Femur (tissue), 1 donor: Measurements from ENCODE around the gene COL2A1.
A peak's percentile ranks its signal among the peaks of the same experiment; 100 is the strongest.

Experiments used
- DNase-seq: peaks from one replicate; pipeline ENCODE4 v3.0.0-alpha.2; 2017

Gene COL2A1

GRCh38 chr12:47942614-47943225 is 61.6 kb downstream of the COL2A1 start:
- DNase-seq: no peak

DNA sequence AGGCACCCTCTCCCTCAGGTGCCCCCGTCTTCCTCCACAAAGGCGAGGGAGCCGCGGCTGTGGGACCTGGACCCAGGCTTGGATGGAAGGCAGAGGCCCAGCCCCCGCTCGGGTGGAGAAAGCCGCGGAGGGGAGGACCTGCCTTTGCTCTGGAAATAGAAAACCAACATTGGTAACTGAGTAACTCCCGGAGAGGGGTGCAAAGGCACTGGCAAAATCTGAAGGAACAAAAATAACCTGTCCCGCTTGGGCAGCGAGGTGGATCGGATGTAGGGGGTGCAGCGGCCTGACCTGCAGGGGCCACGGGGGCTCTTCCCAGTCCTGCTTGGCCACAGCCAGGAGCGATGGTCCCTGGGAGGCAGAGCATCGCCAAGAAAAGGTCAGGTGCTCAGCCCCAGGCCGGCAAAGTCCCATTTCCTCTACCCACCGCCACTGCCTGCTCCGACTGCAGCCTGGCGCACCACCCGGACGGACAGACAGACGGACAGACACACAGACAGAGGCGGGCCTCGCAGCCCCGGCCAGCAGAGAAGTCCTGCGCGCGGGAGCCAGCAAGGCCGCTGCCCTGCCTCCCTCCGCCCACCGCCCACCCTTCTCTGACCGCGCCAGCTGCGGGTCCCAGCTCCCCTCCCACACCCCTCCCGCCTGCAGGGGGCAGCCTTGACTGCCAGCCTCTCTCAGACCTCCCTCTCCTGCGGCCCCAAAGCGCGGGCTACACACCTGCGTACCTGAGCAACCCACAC is 62.2 kb downstream of the COL2A1 start:
- peak; percentile 62 for DNase-seq

GRCh38 chr12:47941475-47941780 is 62.8 kb downstream of the COL2A1 start:
- no peak for DNase-seq

DNA sequence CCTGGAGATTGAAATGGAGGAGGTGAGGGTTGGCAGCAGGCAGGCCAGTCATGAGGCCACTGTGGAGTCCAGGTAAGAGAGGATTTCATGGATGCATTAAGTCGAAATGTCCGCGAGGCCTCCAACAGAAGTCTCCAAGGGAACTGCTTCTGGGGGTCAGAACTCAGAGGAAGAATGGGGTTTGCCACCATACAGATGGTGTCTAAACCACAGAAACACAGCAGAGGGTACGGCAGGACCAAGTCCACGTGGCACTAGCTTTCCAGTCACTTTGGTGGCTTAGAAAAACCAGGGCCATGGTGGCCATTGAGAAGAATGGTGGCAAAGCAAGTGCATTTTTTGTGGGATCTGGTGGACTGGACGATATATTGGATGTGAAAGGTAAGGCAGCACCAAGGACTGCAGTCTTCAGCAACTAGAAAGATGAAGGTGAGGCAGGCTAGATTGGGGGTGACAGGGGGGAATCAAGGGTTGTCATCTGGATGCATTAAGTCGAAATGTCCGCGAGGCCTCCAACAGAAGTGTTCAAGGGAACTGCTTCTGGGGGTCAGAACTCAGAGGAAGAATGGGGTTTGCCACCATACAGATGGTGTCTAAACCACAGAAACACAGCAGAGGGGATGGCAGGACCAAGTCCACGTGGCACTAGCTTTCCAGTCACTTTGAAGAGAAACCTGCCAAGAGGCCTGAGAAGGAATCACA is 63.4 kb downstream of the COL2A1 start:
- no peak for DNase-seq

DNA sequence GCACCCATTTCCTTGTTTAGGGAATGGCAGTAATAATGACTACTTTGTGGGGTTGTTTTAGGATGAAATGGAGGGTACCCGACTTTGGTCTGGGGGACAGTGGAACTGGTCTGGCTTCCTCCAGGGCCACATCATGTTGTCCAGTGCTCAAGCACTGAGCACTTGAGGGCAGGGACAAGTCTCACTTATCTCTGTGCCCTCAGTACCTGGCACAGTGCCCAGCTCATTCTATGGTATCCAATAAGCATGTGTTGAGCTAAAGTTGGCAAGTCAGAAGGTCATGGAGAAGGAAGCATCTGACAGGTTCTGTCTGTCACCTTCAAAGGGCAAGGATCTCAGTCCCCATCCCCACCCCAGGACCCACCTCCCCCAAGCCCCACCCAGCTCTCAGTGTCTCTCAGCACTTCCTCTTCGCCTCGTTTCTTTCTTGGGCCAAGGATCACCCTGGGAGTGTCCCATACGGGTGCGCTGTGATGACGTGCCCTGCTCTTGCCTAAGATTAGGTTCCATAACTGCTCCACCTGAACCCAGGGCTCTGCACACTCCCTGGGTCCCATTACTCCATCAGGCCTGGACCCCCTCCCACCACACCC is 65.2 kb downstream of the COL2A1 start:
- DNase-seq: no peak

- DNase-seq: no peak
These were observed 65.7 kb downstream of the COL2A1 start for GRCh38 chr12:47938594-47938993.

- no peak for DNase-seq
These were observed 66.2 kb downstream of the COL2A1 start for GRCh38 chr12:47938093-47938492.

DNA sequence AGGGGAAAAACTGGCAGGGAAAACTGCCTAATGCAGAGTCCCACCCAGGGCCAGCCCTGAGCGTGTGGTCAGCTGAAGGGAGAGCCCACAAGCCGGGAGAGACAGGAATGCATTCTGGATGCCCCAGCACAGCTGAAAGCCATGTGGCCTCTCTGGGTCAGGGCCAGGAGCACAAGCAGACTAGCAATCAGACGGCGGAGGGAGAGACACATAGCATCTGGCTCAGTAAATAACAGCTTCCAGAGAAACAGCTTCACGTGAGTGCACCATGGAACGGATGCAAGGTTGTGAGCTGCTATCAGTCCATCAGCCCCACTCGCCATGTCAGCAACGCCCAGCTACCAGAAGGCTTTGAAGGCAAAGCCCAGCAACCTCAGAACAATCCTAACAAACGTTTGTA is 69.1 kb downstream of the COL2A1 start:
- peak; percentile 90 for DNase-seq

- DNase-seq: no peak
These were observed 73.1 kb downstream of the COL2A1 start for GRCh38 chr12:47931187-47931586.

GRCh38 chr12:47930634-47931033 is 73.6 kb downstream of the COL2A1 start:
- DNase-seq: no peak

DNA sequence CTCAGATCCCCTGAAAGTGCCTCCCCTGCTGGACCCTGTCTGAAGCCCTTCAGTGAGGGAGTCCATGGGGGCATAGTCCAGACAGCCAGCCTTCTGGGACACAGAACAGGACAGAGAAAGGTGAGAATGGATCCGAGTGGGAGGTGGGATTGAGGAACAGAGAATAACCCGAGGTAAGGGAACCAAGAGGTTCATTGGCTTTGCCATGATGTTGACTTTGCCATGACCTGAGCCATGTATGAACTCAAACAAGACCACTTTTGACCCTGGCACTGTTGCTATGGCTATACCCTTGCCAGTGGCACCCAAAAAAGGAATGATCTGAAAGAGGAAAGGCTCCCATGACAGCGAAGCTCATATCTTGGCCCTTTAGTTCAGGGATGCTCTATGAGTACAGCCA is 76.9 kb downstream of the COL2A1 start:
- no peak for DNase-seq
